Fibroblast of skin of left quadriceps (primary cell): Measurements from ENCODE around the gene HORMAD1.
"Not testable (repeated sequence)": the region's sequence is repeated elsewhere in the genome, so short reads cannot be mapped to it uniquely, and the experiment has no call there.

ENCODE experiments used
- DNase-seq, 2 experiments: peaks; one replicate each; pipeline ENCODE4 v3.0.0-alpha.2; 2013; ENCODE audit warnings: low read depth in 2 of 2

HORMAD1 gene, protein sequence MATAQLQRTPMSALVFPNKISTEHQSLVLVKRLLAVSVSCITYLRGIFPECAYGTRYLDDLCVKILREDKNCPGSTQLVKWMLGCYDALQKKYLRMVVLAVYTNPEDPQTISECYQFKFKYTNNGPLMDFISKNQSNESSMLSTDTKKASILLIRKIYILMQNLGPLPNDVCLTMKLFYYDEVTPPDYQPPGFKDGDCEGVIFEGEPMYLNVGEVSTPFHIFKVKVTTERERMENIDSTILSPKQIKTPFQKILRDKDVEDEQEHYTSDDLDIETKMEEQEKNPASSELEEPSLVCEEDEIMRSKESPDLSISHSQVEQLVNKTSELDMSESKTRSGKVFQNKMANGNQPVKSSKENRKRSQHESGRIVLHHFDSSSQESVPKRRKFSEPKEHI

DNA sequence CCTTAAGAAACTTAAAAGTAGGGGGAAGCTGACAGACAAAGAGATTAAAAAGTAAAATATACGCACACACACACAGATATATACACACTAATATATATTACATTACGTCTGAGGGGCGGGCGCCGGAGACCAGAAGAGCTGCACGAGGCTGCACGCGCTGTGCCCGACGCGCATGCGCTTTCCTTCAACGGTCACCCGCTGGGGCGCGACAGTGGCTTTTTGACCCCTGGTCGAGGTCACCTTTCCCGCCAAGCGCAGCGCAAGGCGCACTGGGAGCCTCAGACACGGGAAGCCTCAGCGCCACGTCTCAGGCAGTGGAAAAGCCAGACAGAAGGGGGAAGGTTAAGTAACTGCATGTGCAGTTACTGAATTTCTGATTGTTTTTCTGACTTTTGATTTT is at the start of gene HORMAD1:
Gene HORMAD1, minus strand, starts transcription at position 193 of the 400 bp plus-strand sequence. CDS start 1,390 bp downstream, outside the sequence.
- no peak for DNase-seq

DNA sequence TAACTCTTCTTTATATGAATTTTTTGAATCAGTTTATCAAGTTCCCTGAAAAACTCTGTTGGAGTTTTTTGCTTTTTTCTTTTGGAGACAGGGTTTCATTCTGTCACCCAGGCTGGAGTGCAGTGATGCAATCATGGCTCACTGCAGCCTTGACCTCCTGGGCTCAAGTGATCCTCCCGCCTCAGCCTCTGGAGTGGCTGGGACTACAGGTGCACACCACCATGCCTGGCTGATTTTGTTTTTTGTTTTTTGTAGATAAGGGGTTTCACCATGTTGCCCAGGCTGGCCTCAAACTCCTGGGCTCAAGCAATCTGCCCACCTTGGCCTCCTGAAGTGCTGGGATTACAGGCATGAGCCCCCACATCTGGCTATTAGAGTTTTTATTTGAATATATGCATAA is 47.0 kb upstream of the HORMAD1 start:
- DNase-seq: not testable (repeated sequence)

- not testable (repeated sequence) for DNase-seq
These were observed 45.2 kb upstream of the HORMAD1 start for GRCh38 chr1:150765977-150766301.

- peak; percentile 27 to 36 for DNase-seq
These were observed 44.7 kb upstream of the HORMAD1 start, which contains the start of gene CTSS for GRCh38 chr1:150765296-150765976. TSS of gene CTSS (minus strand) at chr1:150765778. CDS start at chr1:150764763, 1,015 bp downstream.

GRCh38 chr1:150764617-150765101 is 44.0 kb upstream of the HORMAD1 start:
- DNase-seq: peak; percentile 68 to 77

DNA sequence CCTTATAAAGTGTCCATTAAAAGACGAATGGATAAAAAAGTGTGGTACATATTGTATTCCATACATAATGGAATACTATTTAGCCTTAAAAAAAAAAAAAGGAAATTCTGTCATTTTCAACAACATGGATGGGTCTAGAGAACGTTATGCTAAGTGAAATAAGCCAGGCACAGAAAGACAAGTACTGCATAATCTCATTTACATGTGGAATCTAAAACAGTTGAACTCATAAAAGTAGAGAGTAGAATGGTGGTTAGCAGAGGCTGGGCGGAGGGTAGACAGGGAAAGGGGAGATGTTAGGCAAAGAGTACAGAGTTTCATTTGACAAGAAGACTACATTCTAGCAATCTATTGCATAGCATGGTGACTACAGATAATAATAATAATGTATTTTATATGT is 42.3 kb upstream of the HORMAD1 start:
- no peak for DNase-seq

GRCh38 chr1:150762552-150762951 is 41.9 kb upstream of the HORMAD1 start:
- DNase-seq: no peak

DNA sequence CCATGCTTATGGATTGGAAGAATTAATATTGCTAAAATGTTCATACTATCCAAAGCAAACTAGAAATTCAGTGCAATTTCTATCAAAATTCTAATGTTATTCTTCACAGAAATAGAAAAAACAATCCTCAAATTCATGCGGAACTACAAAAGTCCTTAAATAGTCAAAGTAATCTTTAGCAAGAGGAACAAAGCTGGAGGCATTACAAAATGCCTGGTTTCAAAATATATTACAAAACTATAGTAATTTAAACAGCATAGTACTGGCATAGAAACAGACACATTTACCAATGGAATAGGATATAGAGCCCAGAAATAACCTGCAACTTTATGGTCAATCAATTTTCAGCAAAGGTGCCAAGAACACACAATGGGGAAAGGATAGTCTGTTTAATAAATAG is 41.1 kb upstream of the HORMAD1 start:
- DNase-seq: no peak

DNA sequence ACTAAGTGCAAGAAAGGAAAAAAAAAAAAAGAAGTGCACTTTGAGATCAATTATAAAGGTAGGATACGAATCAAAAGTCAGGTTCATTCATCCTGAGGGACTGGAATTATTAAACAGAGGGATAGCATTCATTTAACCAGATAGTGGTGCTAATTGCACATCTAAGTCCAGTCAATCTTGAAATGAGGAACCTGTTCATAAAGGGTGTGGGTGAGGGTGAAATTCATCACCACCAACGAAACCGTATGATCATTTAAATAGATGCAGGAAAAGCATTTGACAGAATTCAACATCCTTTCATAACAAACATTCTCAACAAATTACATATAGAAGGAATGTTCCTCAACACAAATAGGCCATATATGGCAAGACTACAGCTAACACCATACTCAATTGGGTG is 39.3 kb upstream of the HORMAD1 start:
- no peak for DNase-seq

DNA sequence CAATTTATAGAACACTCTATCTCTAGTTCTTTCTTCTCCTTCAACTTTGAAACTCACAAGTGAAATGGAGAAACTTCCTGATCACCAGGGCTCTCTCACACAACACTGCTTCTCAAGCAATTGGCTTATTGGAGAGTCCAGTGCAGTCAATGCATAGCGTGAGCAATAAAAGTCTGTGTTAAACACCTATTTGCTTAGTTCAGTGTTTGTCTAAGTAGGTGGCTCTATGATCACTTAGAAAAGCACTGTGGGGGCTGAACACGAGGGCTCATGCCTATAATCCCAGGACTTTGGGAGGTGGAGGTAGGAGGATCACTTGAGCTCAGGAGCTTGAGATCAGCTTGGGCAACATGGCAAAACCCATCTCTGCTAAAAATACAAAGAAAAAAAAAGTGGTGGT is 32.7 kb upstream of the HORMAD1 start:
- no peak for DNase-seq

GRCh38 chr1:150751443-150751842 is 30.7 kb upstream of the HORMAD1 start:
- no peak for DNase-seq

DNA sequence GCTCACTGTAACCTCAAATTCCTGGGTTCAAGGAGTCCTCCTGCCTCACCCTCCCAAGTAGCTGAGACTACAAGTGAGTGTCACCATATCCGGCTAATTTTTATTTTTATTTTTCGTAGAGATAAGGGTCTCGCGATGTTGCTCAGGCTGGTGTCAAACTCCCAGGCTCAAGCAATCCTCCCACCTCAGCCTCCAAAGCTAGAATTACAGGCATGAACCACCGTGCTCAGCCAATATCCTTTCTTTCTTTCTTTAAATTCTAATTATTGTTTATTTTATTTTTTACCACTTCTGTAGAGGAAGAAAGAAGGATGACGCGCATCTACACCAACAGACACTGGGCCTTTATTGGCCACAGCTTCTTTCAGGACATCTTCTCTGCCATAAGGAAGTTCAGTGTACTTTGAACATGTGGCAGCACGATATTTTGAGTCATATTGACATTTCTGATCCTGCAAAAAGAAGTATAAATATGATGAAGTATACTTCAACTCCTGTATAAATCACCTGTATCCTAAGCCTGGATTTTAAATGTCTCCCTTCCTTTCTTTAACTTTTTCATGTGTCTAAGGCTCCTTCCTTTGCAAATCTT is 29.1 kb upstream of the HORMAD1 start:
- no peak for DNase-seq

DNA sequence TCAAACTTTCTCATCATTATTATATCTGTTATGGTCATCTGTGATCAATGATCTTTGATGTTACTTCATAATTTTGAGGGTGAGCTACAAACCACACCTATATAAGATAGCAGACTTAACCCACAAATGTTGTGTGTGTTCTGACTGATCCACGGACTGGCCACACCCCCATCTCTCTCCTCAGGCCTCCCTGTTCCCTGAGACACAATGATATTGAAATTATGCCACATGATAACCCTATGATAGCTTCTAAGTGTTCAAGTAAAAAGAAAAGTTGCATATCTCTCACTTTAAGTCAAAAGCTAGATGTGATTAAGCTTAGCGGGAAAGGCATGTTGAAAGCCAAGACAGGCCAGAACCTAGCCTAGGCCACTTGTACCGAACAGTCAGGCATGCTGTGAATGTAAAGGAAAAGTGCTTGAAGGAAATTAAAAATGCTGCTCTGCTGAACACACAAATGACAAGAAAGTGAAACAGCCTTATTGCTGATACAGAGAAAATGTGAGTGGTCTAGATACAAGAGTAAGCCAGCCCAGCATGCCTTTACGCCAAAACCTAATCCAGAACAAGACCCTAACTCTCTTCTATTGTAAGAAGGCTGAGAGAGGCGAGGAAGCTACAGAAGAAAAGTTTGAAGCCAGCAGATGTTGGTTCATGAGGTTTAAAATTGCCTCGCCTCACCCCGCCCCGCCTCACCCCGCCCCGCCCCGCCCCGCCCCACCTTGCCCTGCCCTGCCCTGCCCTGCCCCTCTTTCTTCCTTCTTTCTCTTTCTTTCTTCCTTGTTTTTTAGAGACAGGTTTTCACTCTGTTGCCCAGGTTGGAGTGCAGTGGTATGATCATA is 28.4 kb upstream of the HORMAD1 start:
- no peak for DNase-seq

DNA sequence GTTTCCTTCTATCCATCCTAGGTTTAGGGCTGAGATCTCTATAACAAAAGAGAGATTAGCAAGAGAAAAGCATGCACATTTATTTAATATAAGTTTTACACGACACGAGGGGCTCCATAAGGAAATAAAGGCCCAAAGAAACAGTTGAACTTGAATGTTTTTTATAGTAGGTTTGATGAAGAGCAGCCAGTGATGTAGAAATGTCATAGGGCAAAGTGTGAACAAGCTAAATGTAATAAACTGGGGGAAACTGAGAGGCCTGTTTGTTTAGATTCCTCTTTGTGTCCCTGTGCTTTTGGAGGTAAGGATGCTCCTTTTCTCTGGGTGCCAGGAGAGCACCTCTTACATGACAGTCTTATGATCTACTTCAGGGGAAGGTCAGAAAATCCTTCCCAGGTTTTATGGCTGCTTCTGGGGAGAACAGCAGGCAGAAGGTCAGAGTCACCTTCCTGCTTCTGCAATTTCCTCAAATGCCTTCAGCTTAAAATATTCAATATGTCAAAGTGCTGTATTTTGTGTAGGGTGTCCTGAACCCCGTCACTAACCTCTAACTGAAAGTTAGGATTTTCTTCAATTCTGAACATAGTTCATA is 9.5 kb upstream of the HORMAD1 start:
- DNase-seq: no peak

DNA sequence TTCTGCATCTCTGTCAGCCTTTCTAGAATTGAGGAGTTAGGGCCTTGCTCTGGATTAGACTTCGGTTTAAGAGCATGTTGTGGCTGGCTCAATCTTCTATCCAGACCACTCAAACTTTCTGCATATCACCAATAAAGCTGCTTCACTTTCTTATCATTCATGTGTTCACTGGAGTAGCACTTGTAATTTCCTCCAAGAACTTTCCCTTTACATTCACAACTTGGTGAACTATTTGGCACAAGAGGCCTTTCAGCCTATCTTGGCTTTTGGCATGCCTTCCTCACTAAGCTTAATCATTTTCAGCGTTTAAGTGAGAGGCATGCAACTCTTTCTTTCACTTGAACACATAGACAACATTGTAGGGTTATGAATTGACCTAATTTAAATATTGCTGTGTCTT is 3.6 kb upstream of the HORMAD1 start:
- DNase-seq: no peak

DNA sequence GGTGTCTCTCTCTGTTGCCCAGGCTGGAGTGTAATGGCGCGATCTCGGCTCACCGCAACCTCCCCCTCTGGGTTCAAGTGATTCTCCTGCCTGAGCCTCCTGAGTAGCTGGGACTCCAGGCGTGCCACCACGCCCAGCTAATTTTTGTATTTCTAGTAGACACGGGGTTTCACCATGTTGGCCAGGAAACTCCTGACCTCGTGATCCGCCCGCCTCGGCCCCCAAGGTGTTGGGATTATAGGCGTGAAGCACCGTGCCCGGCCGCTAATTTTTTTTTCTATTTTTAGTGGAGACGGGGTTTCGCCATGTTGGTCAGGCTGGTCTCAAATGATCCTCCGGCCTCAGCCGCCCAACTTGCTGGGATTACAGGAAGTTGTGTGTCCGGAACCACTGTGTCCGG is 597 bp downstream of the HORMAD1 start:
- DNase-seq: no peak

DNA sequence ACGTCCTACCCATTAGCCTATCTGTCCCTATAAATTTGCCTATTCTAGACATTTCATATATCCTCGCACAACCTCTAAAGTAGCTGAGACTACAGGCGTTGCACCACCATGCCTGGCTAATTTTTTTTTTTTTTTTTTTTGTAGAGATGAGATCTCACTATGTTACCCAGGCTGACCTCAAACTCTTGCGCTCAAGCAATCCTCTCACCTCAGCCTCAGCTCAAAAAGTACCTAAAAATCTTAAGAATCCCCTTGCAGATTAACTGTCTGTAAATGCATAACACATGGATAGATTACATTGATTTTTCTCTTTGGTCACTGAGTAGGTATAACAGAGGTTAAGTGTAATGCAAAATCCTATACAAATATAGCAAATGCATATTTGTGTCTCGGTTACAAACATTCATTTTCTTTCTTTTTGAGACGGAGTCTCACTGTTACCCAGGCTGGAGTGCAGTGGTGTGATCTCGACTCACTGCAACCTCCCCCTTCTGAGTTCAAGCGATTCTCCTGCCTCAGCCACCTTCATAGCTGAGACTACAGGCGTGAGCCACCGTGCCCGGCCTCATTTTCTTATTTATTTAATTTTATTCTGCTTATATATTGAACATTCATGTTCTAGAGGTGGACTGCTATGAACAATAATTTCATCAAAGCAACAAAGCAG is 2.3 kb downstream of the HORMAD1 start:
- DNase-seq: no peak

DNA sequence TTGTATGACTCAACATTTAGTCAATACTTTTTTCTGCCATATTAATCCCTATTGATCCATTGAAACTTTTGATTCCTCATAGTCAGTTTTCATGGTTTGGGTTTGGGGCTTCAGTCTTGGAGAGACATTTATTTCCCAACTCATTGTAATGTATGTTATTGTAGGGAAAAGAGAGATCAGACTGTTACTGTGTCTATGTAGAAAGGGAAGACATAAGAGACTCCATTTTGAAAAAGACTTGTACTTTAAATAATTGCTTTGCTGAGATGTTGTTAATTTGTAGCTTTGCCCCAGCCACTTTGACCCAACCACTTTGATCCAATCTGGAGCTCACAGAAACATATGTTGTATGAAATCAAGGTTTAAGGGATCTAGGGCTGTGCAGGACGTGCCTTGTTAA is 11.7 kb downstream of the HORMAD1 start:
- not testable (repeated sequence) for DNase-seq

DNA sequence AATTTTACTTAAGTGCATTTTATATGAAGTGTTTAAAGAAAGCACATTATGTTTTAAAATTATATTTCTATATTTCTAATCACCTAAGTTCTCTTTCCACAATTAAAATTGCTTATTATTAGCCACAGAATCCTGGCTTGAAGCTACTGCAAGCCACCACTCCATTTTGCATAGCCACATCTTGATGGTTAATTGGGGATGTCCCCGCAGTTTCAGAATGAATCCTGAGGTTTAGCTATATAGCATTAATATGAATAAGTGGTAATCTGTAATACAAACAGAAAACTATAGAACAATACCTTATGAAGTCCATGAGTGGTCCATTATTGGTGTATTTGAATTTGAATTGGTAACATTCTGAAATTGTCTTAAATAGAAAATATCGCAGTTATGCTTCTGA is 12.1 kb downstream of the HORMAD1 start:
- DNase-seq: no peak

DNA sequence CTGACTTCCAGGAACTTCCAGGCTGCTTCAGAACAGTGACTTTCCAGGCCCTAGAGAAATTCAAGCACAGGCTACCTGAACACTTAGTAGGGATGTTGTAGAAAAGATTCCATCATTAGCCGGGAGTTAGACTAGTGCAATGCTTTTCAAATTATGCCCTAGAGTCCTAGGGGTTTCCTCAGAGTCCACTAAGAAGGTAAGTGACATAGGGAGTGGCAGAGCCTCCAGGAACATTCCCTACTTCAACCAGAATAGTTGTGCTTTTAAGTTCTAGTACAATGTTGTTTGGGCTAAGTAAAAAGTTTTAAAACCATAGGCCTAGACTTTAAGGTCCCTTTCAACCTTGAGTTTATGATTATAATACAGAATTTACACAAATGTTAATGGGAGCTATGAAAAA is 14.6 kb downstream of the HORMAD1 start:
- no peak for DNase-seq

DNA sequence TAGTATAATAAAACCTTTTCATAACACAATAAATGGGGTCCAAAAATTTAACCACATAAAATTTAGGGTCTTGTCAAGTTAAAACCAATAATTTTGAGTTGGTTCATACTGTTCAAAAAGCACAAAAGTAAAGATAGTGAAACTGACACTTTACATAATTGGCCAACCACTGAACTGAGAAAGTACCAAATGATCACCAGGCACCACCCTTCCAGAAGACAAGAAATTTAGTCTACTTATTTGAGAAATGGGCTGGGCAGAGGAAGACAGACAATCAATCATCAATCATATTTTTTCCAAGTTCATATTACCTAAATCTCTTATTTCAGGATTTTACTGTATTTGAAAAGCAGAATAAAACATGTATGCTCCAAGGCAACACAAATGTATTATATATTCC is 17.3 kb downstream of the HORMAD1 start:
- no peak for DNase-seq
